Muscle layer of duodenum (tissue), 2 donors: ENCODE data around the gene ANKRD34C.

ENCODE experiments used
- H3K27ac ChIP-seq: one replicate; pipeline ENCODE4 v1.7.0; 2013; ENCODE audit warnings: mild to moderate bottlenecking, low read length
- H3K27me3 ChIP-seq: one replicate; pipeline ENCODE4 v1.7.0; 2013; ENCODE audit warnings: low read depth, mild to moderate bottlenecking, control low read depth, low read length
- H3K36me3 ChIP-seq, 2 donors: one replicate each; pipeline ENCODE4 v1.7.0; 2013; ENCODE audit warnings: low read length in 2 of 2, control low read depth in 1 of 2, mild to moderate bottlenecking in 1 of 2; ENCODE audit not compliant: insufficient read depth in 2 of 2, control insufficient read depth in 1 of 2
- H3K4me1 ChIP-seq, 2 donors: one replicate each; pipeline ENCODE4 v1.7.0; 2013; ENCODE audit warnings: low read length in 2 of 2, mild to moderate bottlenecking in 2 of 2, control low read depth in 1 of 2, moderate library complexity in 1 of 2; ENCODE audit not compliant: insufficient read depth in 2 of 2, control insufficient read depth in 1 of 2
- H3K4me3 ChIP-seq, 2 donors: one replicate each; pipeline ENCODE4 v1.7.0; 2013; ENCODE audit warnings: low read length in 2 of 2, low read depth in 1 of 2, mild to moderate bottlenecking in 1 of 2
- H3K9me3 ChIP-seq, 2 donors: one replicate each; pipeline ENCODE4 v1.7.0; 2013; ENCODE audit warnings: low read length in 2 of 2, control low read depth in 1 of 2, mild to moderate bottlenecking in 1 of 2; ENCODE audit not compliant: control insufficient read depth in 1 of 2
- donor health status: healthy.

Gene ANKRD34C

DNA sequence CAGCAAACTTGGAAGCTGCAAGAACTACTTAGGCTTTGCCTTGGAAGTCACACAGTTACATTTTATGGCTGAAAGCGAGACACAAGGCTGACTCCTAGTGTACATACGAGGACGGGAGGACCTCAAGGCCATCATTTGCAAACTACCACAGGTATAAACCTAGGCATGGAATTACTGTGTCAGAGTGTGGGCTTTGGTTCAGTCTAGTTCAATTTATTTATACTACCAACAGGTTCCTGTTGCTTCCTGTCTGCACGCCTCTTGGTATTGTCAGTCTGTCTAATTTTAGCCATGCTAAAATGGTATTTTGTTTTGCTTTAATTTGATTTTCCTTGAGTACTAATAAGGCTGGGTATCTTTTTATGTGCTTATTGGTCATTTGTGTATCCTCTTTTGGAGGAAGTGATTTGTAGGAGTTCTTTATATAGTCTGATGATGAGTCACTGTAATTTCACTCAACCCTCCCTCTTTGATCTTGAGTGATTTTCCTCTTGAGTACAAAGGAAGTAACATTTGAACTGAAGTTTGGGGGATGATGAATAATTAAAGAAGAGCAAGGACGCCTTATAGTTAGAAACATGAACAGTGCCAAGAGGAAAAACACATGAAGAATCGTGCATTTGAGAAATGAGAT is 8.2 kb downstream of the ANKRD34C start:
- no peaks in the 10 kb centered on the region for H3K27me3 ChIP-seq
- no peak overlapping the region for H3K4me3 ChIP-seq
- no peaks in the 10 kb centered on the region for H3K4me1 ChIP-seq
- H3K36me3 ChIP-seq = no peaks in the 10 kb centered on the region
- no peak overlapping the region for H3K27ac ChIP-seq
- no peaks in the 10 kb centered on the region for H3K9me3 ChIP-seq

- no peaks in the 10 kb centered on the region for H3K9me3 ChIP-seq
- H3K4me1 ChIP-seq = no peaks in the 10 kb centered on the region
- no peaks in the 10 kb centered on the region for H3K27me3 ChIP-seq
- H3K4me3 ChIP-seq = no peak overlapping the region
- H3K27ac ChIP-seq = no peak overlapping the region
- no peaks in the 10 kb centered on the region for H3K36me3 ChIP-seq
These were observed 9.5 kb downstream of the ANKRD34C start for GRCh38 chr15:79292011-79292410.

GRCh38 chr15:79294075-79294474 is 11.6 kb downstream of the ANKRD34C start:
- Histone ChIP-seq H3K4me3 (no peak overlapping the region), H3K9me3 (no peaks in the 10 kb centered on the region), H3K4me1 (no peaks in the 10 kb centered on the region), H3K36me3 (no peaks in the 10 kb centered on the region), H3K27ac (no peak overlapping the region), H3K27me3 (no peaks in the 10 kb centered on the region)

- H3K27me3 ChIP-seq = no peaks in the 10 kb centered on the region
- no peak overlapping the region for H3K4me3 ChIP-seq
- H3K36me3 ChIP-seq = no peaks in the 10 kb centered on the region
- no peaks in the 10 kb centered on the region for H3K9me3 ChIP-seq
- H3K4me1 ChIP-seq = no peaks in the 10 kb centered on the region
- no peak overlapping the region for H3K27ac ChIP-seq
These were observed 14.1 kb downstream of the ANKRD34C start for GRCh38 chr15:79296583-79296982.

- Histone ChIP-seq H3K4me3 (no peak overlapping the region), H3K27ac (no peak overlapping the region), H3K36me3 (no peaks in the 10 kb centered on the region), H3K4me1 (no peaks in the 10 kb centered on the region), H3K27me3 (no peaks in the 10 kb centered on the region), H3K9me3 (no peaks in the 10 kb centered on the region)
These were observed 16.8 kb downstream of the ANKRD34C start for GRCh38 chr15:79299126-79299840.

DNA sequence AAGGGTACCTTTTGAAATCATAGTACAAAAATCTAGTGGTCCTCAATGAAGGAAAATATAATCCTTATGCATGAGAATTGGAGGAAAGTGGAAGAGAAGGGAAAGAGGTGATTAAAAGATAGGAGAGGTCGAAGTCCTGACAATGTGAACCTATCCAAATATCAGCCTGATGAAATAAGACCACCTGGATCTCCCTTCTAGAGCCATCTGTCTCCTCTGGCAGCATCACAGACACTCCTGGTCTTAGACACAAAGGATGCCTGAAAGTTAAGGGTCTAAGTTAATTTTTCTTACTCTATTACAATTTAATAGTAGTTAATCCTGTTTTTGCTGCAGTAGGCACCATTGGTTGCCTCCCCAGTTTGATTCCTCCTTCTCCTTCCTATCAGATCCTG is 17.3 kb downstream of the ANKRD34C start:
- Histone ChIP-seq H3K36me3 (no peaks in the 10 kb centered on the region), H3K9me3 (no peaks in the 10 kb centered on the region)

DNA sequence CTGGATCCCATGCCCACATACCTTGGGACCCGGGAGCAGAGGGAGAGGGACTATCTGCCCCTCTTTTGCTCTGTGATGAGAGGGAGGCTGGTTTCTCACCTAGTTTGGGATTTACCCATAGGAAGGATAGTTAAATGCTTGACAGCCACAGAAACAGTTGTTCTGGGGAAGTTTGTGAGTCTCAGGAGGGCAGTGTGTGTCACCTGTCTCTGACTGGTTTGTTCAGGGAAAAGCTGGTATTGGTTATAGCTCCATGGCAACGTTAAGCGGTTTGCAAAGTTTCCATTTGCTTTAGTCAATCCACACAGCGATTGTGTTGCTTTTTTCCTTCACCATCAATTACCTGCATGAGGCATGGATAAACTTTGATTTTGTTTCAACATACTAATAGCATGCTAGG is 24.7 kb downstream of the ANKRD34C start:
- no peak overlapping the region for H3K27ac ChIP-seq
- no peak overlapping the region for H3K4me3 ChIP-seq
- peaks cover 6 to 11% of the 10 kb centered on the region in 2 donors for H3K4me1 ChIP-seq
- H3K9me3 ChIP-seq = no peaks in the 10 kb centered on the region
- peaks cover 3% of the 10 kb centered on the region for H3K27me3 ChIP-seq
- H3K36me3 ChIP-seq = no peaks in the 10 kb centered on the region

More for the DNA sequence above, 17.3 kb downstream of the ANKRD34C start:
- Histone ChIP-seq H3K27me3 (peaks cover 2% of the 10 kb centered on the region), H3K4me3 (no peak overlapping the region), H3K27ac (no peak overlapping the region), H3K4me1 (no peaks in the 10 kb centered on the region)

- Histone ChIP-seq H3K27me3 (peaks cover 3% of the 10 kb centered on the region), H3K27ac (no peak overlapping the region), H3K9me3 (no peaks in the 10 kb centered on the region), H3K4me1 (peaks cover 7 to 11% of the 10 kb centered on the region in 2 donors), H3K36me3 (peaks cover 4 to 9% of the 10 kb centered on the region in 2 donors), H3K4me3 (no peak overlapping the region)
These were observed 26.4 kb downstream of the ANKRD34C start for GRCh38 chr15:79308874-79309273.

- Histone ChIP-seq H3K4me3 (peak overlapping the region; percentile 59 to 94), H3K27me3 (no peaks in the 10 kb centered on the region), H3K27ac (no peak overlapping the region), H3K36me3 (peaks cover 20 to 22% of the 10 kb centered on the region in 2 donors), H3K9me3 (no peaks in the 10 kb centered on the region), H3K4me1 (peaks cover 7 to 11% of the 10 kb centered on the region in 2 donors)
These were observed 28.1 kb downstream of the ANKRD34C start for GRCh38 chr15:79310612-79310984.

- no peaks in the 10 kb centered on the region for H3K9me3 ChIP-seq
- H3K4me1 ChIP-seq = peaks cover 7 to 11% of the 10 kb centered on the region in 2 donors
- H3K36me3 ChIP-seq = peaks cover 26 to 28% of the 10 kb centered on the region in 2 donors
- H3K27me3 ChIP-seq = no peaks in the 10 kb centered on the region
- peak within 1 kb of the TSS; percentile 75 to 94 for H3K4me3 ChIP-seq
- H3K27ac ChIP-seq = peak within 1 kb of the TSS; percentile 15
These were observed 28.7 kb downstream of the ANKRD34C start, which contains the start of gene TMED3 for GRCh38 chr15:79310985-79311900. Gene TMED3 (plus strand): TSS chr15:79311112. CDS start chr15:79311250, 138 bp downstream.
